H9 (cell line): ENCODE measurements around the gene ZC3H15. TPM values are rescaled to one million over a fixed set of nuclear protein-coding genes. Genes with fewer than 3 reads are reported as not detected.

Source experiments
- DNase-seq: peaks from one replicate; pipeline ENCODE4 v3.0.0-alpha.2; 2017
- H2AFZ ChIP-seq: one replicate; pipeline ENCODE4 v1.6.1; 2013; ENCODE audit warnings: mild to moderate bottlenecking, low read length, control low read depth, moderate library complexity
- H2AK5ac ChIP-seq: 2 replicates; pipeline ENCODE4 v1.6.1; 2013; ENCODE audit warnings: low read length, control low read depth, mixed read lengths; ENCODE audit not compliant: insufficient read length
- H2BK120ac ChIP-seq: one replicate; pipeline ENCODE4 v1.6.1; 2013; ENCODE audit warnings: low read depth, mild to moderate bottlenecking, low read length, control low read depth, inconsistent platforms; ENCODE audit not compliant: poor library complexity, severe bottlenecking
- H2BK12ac ChIP-seq: 2 replicates; pipeline ENCODE4 v1.6.1; 2013; ENCODE audit warnings: low read length, control low read depth, mixed read lengths, low read depth; ENCODE audit not compliant: insufficient read length
- H2BK15ac ChIP-seq: 2 replicates; pipeline ENCODE4 v1.6.1; 2013; ENCODE audit warnings: low read depth, low read length, control low read depth
- H2BK20ac ChIP-seq: one replicate; pipeline ENCODE4 v1.6.1; 2013; ENCODE audit warnings: low read depth, mild to moderate bottlenecking, low read length, control low read depth, inconsistent platforms; ENCODE audit not compliant: poor library complexity, severe bottlenecking
- H2BK5ac ChIP-seq: 2 replicates; pipeline ENCODE4 v1.6.1; 2013; ENCODE audit warnings: low read length, control low read depth, mixed read lengths; ENCODE audit not compliant: insufficient read length
- H3K14ac ChIP-seq: 2 replicates; pipeline ENCODE4 v1.6.1; 2013; ENCODE audit warnings: low read length, control low read depth; ENCODE audit not compliant: insufficient read depth
- H3K18ac ChIP-seq: 2 replicates; pipeline ENCODE4 v1.6.1; 2013; ENCODE audit warnings: low read depth, mild to moderate bottlenecking, mixed read lengths, low read length, control low read depth; ENCODE audit not compliant: insufficient read length
- H3K23ac ChIP-seq: 2 replicates; pipeline ENCODE4 v1.6.1; 2013; ENCODE audit warnings: low read length, control low read depth, mixed read lengths, low read depth; ENCODE audit not compliant: insufficient read length
- H3K23me2 ChIP-seq: 2 replicates; pipeline ENCODE4 v1.6.1; 2013; ENCODE audit warnings: low read depth, mild to moderate bottlenecking, mixed read lengths, low read length, control low read depth; ENCODE audit not compliant: insufficient read length, poor library complexity, severe bottlenecking
- H3K27ac ChIP-seq: 2 replicates; pipeline ENCODE4 v1.5.1; 2013; ENCODE audit warnings: low read length, control low read depth, mixed read lengths, low read depth; ENCODE audit not compliant: insufficient read length
- H3K27me3 ChIP-seq: 2 replicates; pipeline ENCODE4 v1.6.1; 2013; ENCODE audit warnings: low read length, control low read depth, inconsistent platforms; ENCODE audit not compliant: insufficient read depth
- H3K4ac ChIP-seq: 2 replicates; pipeline ENCODE4 v1.6.1; 2013; ENCODE audit warnings: low read depth, mild to moderate bottlenecking, control low read depth, inconsistent platforms, low read length, moderate library complexity
- H3K4me1 ChIP-seq: 2 replicates; pipeline ENCODE4 v1.6.1; 2013; ENCODE audit warnings: low read length, control low read depth, inconsistent platforms; ENCODE audit not compliant: insufficient read depth
- H3K4me2 ChIP-seq: 2 replicates; pipeline ENCODE4 v1.6.1; 2013; ENCODE audit warnings: low read length, control low read depth, mixed read lengths; ENCODE audit not compliant: insufficient read length, insufficient read depth
- H3K56ac ChIP-seq: 2 replicates; pipeline ENCODE4 v1.6.1; 2013; ENCODE audit warnings: low read depth, mild to moderate bottlenecking, mixed read lengths, low read length, control low read depth; ENCODE audit not compliant: insufficient read length
- H3K79me1 ChIP-seq: 2 replicates; pipeline ENCODE4 v1.6.1; 2013; ENCODE audit warnings: low read depth, mild to moderate bottlenecking, moderate library complexity, low read length, control low read depth, inconsistent platforms; ENCODE audit not compliant: insufficient read depth, poor library complexity, severe bottlenecking
- H3K79me2 ChIP-seq: 2 replicates; pipeline ENCODE4 v1.6.1; 2013; ENCODE audit warnings: low read length, control low read depth, inconsistent platforms; ENCODE audit not compliant: insufficient read depth
- H3K9ac ChIP-seq: 2 replicates; pipeline ENCODE4 v1.6.1; 2013; ENCODE audit warnings: low read length, control low read depth, mixed read lengths; ENCODE audit not compliant: insufficient read length; ENCODE audit errors: extremely low read depth
- H3K9me3 ChIP-seq: one replicate; pipeline ENCODE4 v1.6.1; 2013; ENCODE audit warnings: low read depth, low read length, inconsistent platforms; ENCODE audit not compliant: control insufficient read depth
- H3T11ph ChIP-seq: one replicate; pipeline ENCODE4 v1.6.1; 2013; ENCODE audit warnings: mild to moderate bottlenecking, low read length, control low read depth, inconsistent platforms
- H4K20me1 ChIP-seq: one replicate; pipeline ENCODE4 v1.6.1; 2013; ENCODE audit not compliant: control insufficient read depth, insufficient read length, insufficient read depth
- H4K5ac ChIP-seq: 2 replicates; pipeline ENCODE4 v1.6.1; 2013; ENCODE audit warnings: low read depth, mild to moderate bottlenecking, mixed read lengths, low read length, control low read depth; ENCODE audit not compliant: insufficient read length
- H4K8ac ChIP-seq: replicated peaks from 2 replicates; pipeline ENCODE4 v1.6.1; 2013; ENCODE audit warnings: low read length, control low read depth, mixed read lengths, low read depth; ENCODE audit not compliant: insufficient read length
- H4K91ac ChIP-seq: 2 replicates; pipeline ENCODE4 v1.6.1; 2013; ENCODE audit warnings: low read depth, mild to moderate bottlenecking, moderate library complexity, mixed read lengths, low read length, control low read depth; ENCODE audit not compliant: insufficient read length
- H3K27ac Mint-ChIP-seq, 3 experiments: 2 replicates in 2 of 3; 3 replicates in 1 of 3; pipeline ENCODE4 v1.8.0; 2020 to 2021; ENCODE audit warnings: mixed read lengths in 3 of 3, mild to moderate bottlenecking in 1 of 3, moderate library complexity in 1 of 3
- H3K27me3 Mint-ChIP-seq: 2 replicates; pipeline ENCODE4 v1.8.0; 2021; ENCODE audit warnings: low read depth, mild to moderate bottlenecking, moderate library complexity, mixed read lengths
- H3K36me3 Mint-ChIP-seq, 3 experiments: 2 replicates in 2 of 3; 3 replicates in 1 of 3; pipeline ENCODE4 v1.8.0; 2020 to 2021; ENCODE audit warnings: low read depth in 3 of 3, mixed read lengths in 3 of 3; ENCODE audit not compliant: insufficient read depth in 1 of 3
- H3K4me1 Mint-ChIP-seq, 2 experiments: 2 replicates each; pipeline ENCODE4 v1.8.0; 2020; ENCODE audit warnings: mixed read lengths in 2 of 2
- H3K4me3 Mint-ChIP-seq, 2 experiments: 2 replicates in 1 of 2; 3 replicates in 1 of 2; pipeline ENCODE4 v1.8.0; 2020 to 2021; ENCODE audit warnings: mild to moderate bottlenecking in 2 of 2, mixed read lengths in 2 of 2, moderate library complexity in 1 of 2
- H3K9me3 Mint-ChIP-seq, 2 experiments: 2 replicates in 1 of 2; 3 replicates in 1 of 2; pipeline ENCODE4 v1.8.0; 2020; ENCODE audit warnings: mild to moderate bottlenecking in 2 of 2, mixed read lengths in 2 of 2, moderate library complexity in 1 of 2
- CTCF ChIP-seq: fragments of 200-600 bp; sonication (generic); conservative IDR thresholded peaks from 3 replicates; pipeline ENCODE4 v1.8.0; 2021; ENCODE audit warnings: antibody characterized with exemption, mild to moderate bottlenecking
- WGBS: extraction: QIAGEN DNeasy Blood & Tissue Kit; methylation state at CpG from one replicate; pipeline ENCODE4 v1.1.7; 2013; ENCODE audit warnings: missing lambda C conversion rate, low lambda C conversion rate, mixed read lengths; ENCODE audit not compliant: insufficient read length; ENCODE audit errors: extremely low coverage; 5-methylcytosine and 5-hydroxymethylcytosine counted together
- total RNA-seq: library from RNA; stranded (reverse); gene quantifications from 2 replicates; pipeline ENCODE4 v1.2.1, GENCODE V29; 2021

Gene ZC3H15
- total RNA-seq, 1 experiment from 2014 or later = 71.3 TPM

- Mint-ChIP-seq H3K9me3 (no peaks in the 10 kb centered on the region), H3K27me3 (no peaks in the 10 kb centered on the region), H3K4me3 (no peak overlapping the region), H3K4me1 (no peaks in the 10 kb centered on the region), H3K36me3 (no peaks in the 10 kb centered on the region), H3K27ac (no peak overlapping the region)
- Histone ChIP-seq H2BK20ac (no peak overlapping the region), H3K79me1 (no peaks in the 10 kb centered on the region), H3K23ac (no peak overlapping the region), H2AFZ (no peak overlapping the region), H3K27ac (no peak overlapping the region), H4K5ac (no peak overlapping the region), H3K27me3 (no peaks in the 10 kb centered on the region), H3K23me2 (no peaks in the 10 kb centered on the region), H4K8ac (no peak overlapping the region), H3K14ac (no peak overlapping the region), H4K91ac (no peak overlapping the region), H2BK120ac (no peak overlapping the region), H3K56ac (no peak overlapping the region), H3K4me1 (no peaks in the 10 kb centered on the region), H2BK12ac (no peak overlapping the region), H3K18ac (no peak overlapping the region), H4K20me1 (no peaks in the 10 kb centered on the region), H3K9ac (no peak overlapping the region), H3K4ac (no peak overlapping the region), H3K4me2 (no peak overlapping the region), H2AK5ac (no peak overlapping the region), H2BK15ac (no peak overlapping the region), H3T11ph (no peak overlapping the region), H2BK5ac (no peak overlapping the region), H3K9me3 (no peaks in the 10 kb centered on the region), H3K79me2 (no peaks in the 10 kb centered on the region)
- WGBS = no CpG with 5 or more reads among the region's 8 CpGs
- DNase-seq = no peak
- no peak for TF ChIP-seq CTCF
Observed at GRCh38 chr2:186554850-186555671, 69.0 kb downstream of the ZC3H15 start.
